Left kidney (tissue), 2 donors: Measurements from ENCODE around the gene SLC6A9. TPM values are rescaled to one million over a fixed set of nuclear protein-coding genes. Genes with fewer than 3 reads are reported as not detected.
A peak's percentile ranks its signal among the peaks of the same experiment; 100 is the strongest.

Source experiments
- DNase-seq: peaks from one replicate; pipeline ENCODE4 v3.0.0-alpha.2; 2013
- polyA plus RNA-seq: library from polyadenylated mRNA; unstranded; fragments of 120-200 nt; gene quantifications from one replicate; pipeline ENCODE4 v1.2.1, GENCODE V29; 2013; ENCODE audit not compliant: insufficient read length

Gene SLC6A9
- polyA plus RNA-seq, 1 donor: 6.8 TPM

DNA sequence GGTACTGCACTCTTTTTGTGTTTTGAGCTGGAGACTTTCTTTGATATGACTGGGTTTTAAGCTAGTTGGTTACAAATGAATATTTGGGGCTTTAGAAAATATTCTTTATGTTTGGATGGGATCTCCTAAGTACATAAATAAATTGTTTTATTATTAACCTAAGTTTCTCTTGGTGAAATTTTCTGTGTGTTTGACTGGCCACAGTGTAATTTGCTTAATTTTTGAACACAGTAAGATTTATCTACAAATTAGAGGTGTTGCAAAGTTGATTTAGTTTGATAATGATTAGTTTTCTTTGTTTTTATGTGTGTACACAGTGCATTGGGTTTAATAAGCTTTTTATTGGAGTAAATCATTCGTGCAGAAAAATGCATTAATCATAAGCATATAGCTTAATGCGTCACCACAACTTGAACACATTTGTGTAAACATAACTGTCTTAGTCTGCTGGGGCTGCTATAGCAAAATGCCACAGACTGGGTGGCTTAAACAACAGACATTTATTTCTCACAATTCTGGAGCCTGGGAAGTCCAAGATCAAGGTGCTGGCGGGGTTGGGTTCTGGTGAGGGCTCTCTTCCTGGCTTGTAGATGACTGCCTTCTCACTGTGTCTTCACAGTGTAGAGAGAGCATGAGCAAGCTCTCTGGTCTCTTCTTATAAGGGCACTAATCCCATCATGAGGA is 17.4 kb upstream of the SLC6A9 start:
- DNase-seq: no peak

DNA sequence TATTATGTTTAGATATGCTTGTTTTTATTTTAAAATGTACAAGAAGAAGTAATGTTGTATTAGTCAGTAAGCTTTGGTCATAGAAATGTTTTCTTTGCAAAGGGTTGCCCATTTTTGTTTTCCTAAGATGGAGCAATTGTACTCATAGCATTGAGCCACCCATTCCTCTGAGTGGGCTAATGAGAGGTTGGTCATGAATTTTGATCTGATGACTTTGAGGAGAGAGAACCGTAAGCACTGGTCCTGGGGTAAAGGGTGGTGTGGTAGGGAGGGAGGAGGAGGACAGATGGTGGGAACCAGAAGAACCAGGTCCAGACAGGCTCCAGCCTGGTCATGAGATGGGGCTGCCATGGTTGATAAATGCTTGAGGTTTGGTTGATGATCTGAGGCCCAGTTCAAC is 15.9 kb upstream of the SLC6A9 start:
- DNase-seq: no peak

DNA sequence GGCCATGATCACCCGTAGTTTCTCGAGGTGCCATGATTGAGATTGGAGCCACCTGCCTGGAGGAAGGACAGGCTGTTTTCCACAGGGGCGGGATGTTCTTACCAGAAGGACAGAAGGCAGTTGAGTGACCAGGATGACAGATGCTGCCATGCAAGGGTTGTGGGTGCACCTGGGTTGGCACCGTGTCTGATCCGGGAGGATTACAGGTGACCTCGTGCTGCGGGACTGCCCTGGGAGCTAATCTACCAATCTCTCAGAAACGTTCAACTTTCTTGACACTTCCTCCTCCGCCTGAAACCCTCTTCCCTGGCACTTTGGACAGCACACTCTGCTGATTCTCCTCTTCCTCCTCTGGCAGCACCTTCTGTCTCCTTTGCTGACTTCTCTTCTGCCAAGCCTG is 13.8 kb upstream of the SLC6A9 start:
- no peak for DNase-seq

DNA sequence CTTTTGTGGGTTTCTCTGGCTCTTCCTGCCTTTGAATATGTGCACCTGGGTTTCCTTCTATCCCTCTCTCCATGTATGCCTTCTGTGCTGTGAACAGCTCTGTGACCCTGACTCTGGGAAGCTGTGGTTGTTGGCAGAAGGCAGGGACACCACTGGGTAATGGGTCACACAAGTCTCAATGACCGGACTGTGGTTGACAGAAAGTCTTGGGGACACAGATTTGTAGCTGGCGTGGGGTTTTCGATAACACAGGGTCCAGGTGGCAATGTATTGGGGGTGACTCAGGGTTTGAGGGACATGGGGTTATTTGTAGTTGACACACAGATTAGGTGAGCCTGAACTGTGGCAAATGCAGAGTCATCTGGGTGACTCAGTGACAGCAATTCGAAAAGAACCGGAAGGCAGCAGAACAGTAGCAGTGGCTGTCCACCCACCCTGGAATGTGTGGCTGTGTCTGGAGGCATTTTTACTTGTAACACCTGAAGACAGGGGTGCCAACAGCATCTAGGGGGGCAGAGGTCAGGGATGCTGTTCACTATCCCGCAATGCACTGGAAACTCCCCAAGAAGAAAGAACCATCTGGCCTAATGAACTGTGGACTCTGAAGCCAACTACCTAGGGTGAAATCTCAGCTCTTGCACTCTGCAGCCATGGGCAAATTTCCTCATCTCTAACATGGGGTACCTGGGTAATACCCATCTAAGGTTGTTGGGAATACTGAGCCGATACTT is 13.0 kb upstream of the SLC6A9 start:
- no peak for DNase-seq

DNA sequence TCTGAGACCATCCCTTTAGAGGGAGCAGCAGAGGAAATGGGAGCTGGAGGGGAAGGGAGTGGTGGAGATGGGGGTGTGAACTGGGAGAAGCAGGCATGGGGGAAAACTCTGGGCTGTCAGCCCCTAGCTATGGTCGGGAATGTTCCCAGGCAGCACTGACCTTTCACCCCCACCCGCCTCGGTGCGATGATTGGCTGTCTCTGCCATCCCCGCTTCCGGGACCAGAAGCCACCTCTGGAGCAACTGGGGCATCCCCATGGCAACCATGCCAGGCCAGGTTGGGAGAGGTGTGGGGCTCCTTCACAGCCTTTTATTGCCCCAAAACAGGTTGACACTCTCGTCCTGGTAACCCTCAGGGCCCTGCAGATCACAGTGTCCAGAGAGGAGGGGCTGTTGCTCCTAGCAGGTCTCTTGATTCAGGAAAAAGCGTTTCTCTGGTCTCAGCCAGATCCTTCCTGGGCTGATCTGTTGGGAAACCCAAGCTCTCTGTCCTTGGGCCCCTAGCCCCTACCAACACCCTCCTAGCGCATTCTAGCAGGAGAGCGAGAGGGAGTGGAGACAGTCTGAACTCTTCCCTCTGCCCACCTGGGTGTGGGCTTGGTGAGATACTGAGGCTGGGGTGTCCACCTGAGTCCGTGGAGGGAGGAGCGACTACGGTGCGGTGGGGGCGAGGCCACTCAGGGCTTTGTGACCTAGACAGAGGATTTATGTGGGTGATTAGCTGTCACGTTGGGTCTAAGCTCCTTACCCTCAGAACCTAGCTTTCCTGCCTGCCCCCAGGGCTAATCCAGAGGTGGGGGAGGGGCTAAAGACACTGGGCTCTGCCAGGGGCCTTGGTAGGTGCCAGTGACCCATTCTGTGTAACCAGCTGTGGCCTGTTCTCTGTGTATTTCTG is 12.2 kb upstream of the SLC6A9 start:
- DNase-seq: no peak

DNA sequence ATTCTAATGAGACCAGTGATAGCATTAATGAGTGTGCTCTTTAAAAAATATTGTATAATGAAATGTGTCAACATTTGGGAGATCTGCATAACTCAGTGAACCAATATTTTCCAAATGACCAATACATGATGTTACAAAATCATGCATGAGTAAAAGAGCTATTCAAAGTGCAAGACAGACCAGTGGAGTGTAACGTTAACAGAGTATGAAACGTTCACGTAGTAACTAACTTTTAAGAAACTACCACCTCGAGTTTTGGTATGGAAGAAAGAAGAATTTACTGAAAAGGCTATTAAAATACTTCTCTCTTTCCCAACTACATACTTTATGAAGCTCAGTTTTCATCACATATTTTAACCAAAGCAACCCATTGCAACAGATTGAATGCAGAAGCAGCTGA is 9.6 kb upstream of the SLC6A9 start:
- no peak for DNase-seq

DNA sequence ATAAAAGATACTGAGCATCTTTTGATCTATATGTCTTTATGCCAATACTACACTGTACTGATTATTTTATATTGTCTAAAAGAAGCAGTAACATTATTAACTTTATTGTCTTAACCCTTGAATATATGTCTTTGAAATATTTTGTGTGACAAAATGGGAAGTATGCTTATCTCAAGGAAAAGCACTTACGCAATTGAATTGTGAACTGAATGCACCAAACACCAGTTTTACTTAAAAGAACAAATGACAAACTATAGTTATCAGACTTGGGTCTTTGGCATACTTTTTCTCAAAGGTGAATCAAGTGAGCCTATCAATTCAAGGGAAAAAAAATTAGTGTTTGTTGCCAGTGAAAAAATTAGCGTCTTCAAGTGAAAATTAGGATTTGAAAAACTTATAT is 9.2 kb upstream of the SLC6A9 start:
- no peak for DNase-seq

DNA sequence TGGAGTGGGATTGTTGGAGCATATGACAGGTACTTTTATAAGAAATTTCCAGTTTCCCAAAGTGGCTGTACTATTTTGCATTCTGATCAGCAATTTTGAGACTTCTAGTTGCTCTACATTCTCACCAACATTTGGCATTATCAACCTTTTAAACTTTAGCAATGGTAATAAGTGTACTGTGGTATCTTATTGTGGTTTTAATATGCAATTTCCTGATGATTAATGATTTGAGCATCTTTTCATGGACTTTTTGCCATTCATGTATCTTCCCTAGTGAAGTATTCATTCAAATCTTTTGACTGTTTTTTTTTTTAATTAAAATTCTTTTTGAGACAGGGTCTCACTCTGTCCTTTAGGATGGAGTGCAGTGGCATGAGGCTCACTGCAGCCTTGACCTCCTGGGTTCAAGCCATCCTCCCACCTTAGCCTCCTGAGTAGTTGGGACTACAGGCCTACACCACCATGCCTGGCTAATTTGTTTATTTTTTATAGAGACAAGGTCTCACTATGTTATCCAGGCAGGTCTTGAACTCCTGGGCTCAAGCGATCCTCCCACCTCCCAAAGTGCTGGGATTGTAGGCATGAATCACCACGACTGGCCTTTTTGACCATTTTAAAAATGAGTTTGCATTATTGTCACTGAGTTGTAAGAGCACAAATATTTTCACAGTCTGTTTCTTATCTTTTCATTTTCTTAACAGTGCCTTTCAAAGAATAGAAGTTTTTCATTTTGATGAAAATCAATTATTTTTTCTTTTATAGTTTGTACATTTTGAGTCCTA is 7.8 kb upstream of the SLC6A9 start:
- DNase-seq: no peak

DNA sequence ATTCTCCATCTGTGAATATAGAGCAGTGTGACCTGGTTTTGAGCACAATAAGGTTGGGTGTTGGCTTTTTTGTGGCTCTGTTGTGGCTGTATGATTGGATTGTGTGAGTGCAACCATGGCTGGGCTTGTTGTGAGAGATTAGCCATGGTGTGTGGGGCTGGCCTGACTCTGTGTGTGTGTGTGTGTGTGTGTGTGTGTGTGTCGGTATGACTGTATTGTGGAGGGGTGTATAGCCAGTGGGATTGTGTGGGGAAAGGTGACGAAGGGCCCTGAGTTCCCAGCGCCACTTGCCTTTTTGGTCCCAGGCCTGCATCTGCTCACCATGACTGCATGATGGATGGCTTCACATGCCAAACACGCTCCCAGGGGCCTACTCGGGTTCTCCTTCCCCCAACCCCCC is 5.9 kb upstream of the SLC6A9 start:
- DNase-seq: no peak

DNA sequence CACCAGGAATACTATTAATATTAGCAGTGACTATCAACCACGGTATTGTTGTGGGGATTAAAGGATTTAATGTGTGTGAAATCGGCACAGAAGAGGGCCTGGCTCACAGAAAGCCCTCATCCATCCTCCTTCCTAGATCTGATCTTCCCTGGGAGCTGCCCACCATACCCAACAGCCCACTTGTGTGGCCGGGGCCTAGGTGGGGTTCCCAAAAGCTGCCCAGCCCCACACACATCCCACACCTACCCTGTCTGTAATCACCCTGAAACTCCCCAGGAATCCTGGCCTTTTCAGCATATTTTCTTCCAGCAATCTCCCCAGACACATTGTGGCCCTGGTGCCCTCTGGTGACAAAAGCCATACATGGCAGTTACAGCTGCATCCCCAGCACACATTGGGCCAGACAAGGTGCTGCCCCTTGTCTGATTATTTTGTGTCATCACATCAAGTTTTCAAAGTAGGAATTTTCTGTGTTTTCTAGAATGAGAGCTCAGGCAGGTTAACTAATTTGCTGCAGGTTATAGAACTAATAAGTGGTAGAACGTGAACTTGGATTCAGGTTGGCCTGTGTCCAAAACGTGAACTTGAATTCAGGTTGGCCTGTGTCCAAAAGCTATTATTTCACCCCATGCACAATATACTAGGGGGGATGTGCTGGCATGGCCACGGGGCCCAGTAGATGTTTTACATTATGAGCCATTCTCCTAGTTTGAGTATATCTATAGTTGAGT is 5.3 kb upstream of the SLC6A9 start:
- DNase-seq: peak; percentile 58

DNA sequence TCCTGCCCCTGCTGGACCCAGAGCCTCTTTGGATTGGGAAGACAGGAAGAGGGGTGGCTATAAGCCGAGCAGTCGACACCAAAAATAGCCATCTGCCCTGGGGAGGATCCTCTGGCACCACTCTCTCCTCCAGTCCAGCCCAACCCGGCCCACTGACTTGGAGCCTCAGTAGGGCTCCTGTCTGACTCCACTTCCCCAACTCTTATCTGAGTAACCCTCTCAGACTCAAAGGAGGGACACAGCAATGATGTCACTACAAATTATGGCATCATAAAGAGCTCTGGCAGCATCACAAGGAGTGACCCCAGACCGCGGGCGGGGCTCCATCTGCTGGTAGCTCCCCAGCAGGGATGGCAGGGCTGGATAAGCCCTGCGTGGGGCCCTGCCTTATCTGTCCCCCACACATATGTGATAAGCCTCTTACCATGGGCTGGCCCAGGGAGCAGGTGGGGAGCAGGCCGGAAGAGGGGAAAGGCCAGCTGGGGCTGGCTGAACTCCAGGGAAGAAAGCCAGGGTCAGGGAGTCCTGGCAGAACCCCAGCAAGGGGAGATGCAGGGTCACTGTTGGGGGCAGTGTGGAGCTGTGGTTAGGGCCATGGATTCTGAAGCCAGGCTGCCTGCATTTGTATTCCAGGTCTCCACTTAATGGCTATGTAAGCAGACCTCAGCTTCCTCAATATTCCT is 4.6 kb upstream of the SLC6A9 start:
- no peak for DNase-seq

DNA sequence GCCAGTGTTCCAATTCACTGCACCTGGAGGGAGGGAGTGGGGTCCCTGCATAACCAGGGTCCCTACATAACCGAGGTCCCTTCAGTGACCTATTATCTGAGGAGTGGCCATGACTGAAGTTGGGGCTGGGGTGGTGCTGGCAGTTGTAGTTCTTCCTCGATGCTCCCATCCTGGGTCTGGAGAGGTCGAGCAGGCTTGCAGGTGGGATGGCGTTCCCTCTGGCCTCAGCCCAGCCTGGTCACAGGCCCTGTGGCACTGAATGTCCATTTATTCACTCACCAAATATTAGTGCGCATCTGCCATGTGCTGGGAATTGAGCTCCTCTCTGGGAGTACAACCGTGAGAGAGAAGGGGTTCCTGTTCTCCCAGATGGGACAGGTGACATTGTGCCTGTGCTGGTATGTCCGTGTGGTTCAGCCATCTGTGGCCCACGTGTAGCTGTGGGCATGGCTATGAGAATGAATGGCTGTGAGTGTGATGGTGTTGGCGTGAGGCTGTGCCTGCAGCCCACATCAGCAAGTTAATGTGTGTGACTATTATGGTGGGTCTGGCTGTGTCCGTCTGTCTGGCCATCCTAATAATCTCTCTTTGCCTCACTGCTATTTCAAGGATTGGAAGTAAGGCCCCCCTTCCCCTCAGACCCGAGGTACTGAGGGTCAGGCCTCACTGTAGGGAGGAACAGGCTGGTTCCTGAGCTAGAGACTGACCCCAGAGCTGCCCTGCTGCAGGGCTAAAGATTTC is 3.9 kb upstream of the SLC6A9 start:
- DNase-seq: no peak

DNA sequence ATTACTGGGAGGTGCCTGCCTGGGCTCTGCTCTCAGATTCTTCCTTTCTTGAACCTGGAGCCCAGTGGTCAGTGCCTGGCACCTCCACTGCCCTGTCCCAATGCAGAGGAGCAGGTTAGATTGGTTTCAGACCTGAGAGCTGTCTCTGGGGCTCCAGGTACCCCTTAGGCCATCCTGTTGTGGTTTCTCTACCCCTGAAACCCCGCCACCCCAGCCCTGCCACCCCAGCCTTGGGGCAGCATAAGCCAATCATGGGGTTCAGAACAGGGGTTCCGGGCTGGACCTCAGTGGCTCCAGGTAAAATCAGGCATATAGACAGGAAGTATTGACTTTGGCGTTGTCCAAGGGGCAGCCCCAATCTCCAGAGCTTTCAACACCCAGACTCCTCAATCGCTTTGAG is 3.2 kb upstream of the SLC6A9 start:
- no peak for DNase-seq

DNA sequence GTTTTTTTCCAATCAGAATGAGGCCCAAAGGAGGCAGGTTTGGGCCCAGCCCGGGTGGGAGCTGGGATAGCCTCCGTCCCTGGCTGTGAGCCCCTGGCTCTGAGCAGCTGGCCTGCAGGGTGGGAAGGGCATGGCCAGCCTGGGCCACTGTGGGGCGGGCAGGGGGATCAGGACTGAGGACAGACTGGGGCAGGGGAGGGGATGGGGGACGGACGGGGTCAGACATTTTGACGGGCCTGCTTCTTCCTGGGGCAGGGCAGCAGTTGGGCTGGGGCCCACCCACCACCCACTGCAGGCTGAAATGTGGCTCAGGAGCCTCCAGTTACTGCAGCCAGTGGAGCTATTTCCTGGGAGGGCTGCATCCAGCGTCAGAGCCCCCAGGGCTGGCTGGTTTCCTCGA is 2.5 kb upstream of the SLC6A9 start:
- no peak for DNase-seq

DNA sequence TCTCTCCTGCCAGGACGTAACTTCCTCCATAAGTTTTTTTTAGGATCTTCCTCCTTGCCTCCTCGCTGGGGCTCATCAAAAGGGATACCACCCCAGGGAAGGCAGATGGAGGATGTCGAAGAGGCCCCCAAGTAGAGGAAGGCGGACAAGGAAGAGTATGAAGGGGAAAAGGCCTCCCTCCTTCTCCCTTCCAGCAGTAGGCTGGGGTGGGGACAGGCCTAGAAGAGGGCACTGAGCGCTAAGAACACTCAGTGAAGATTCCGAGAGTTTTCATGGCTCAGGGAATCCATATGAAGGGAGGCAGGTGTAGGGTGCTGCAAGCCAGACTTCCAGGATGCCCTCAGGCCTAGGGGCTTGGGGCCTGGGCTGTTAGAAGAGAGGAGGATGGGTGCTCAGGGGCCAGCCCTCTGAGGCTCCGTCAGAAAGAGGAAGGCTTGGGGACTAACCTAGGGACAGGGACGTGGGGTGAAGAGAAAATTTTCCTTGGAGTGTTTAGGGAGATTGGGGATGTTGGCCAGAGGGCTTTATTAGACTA is 1.8 kb upstream of the SLC6A9 start:
- no peak for DNase-seq

DNA sequence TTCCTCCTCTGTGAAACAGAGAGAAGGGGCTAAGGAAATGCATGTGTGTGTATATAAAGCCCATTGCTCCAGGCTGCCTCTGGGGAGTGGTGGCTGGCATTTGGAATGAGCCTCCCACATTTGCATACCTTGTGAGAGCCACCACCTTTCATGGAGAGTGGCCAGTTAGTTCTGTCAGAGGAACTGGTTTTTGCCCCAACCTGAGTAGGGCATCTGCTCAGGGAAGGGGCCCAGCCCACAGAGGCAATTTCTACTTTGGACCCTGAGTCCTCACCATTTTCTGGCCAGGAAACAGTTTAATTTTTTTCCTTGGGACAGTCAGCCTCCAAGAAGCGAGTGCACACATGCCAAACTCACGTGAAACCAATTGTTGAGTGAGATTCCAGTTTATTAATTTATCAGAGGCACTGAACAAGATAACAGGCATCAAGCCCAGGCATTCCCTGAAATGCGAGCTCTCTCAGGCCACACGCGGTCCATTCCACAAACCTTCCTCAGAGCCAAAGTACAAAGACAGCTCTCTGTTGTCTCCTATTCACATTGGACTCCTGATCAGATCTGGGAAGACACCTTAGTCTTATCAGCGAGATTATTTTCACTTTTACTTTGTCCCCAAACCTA is 1.0 kb upstream of the SLC6A9 start:
- no peak for DNase-seq

DNA sequence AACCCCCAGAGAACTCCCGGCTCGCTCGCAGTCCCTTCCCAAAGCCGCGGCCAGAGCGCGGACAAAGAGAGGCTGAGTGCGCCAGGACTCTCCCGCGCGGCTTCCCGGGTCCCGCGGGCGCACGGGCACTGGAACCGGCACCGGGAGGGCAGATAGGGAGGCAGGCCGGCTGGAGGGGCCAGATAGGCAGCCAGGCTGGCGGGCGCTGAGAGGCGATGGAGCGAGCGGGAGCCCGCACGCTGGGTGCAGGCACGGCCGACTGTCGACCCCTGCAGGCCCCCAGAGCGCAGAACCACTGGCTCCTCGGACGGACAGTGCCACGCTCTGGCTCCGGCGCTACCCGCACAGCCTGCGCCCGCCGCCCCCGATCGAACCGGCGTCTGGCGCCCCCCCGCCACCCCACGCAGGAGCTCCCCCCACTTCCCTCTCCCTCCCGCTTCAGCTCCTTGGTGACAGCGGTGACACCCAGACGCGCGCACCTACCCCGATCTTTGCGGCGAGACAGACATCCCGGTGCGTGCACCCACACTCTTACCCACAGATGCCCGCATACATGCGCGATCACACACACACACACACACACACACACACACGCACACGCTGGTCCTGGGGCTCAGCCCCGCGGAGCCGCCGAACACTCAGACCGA is 534 bp downstream of the SLC6A9 start:
- DNase-seq: no peak

DNA sequence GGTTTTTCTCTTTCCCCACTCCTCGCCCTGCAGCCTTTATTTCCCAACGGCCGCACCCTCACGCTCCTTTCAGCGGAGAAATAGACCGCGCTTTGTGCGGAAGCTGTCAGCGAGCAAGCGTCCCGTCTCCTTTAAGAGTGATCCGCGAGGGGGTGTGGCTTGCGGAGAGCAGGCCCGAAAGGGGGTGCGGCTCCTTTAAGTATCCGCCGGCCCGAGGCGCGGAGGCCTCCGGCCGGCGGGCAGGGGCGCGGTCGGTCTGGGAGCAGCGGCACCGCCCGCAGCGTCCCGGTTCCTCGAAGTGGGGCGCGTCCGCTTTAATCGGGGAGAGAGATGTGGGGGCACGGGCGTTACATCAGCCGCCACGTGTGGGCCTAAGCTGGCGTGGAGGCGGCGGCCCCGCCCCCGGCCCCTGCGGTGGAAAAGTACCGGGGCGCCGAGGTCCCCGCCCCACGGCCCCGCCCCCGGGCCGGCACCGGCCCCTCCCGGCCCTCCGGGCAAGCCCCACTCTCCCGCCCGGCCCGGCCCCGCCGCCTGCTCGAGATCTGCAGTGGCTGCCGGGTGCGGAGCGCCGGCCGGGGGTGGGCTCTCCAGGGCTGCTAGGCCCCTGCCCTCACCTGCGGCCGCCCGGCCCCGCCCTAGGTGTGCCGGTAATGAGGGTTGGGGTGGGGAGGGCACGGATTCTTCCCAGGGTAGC is 1.2 kb downstream of the SLC6A9 start:
- peak; percentile 87 for DNase-seq
